Calu3 (cell line): ENCODE measurements around the gene CCT7. TPM values are rescaled to one million over a fixed set of nuclear protein-coding genes. Genes with fewer than 3 reads are reported as not detected.

Experiments used
- BruUV-seq: library from RNA; stranded (reverse); fragments of 400-500 nt; replicated peaks from 2 replicates; lab custom pipeline; 2021; lab: Mats Ljungman, UMichigan
- CTCF ChIA-PET: fragments of 300-600 bp; sonication (Branson Sonifier 250); formaldehyde crosslinking; loops from one replicate; lab custom pipeline; 2022; ENCODE audit warnings: antibody characterized with exemption; lab: Charles Lee
- DNase-seq: peaks from one replicate; pipeline ENCODE4 v3.0.0; 2022
- H3K27ac Mint-ChIP-seq: one replicate; pipeline ENCODE4 v1.8.0; 2022; ENCODE audit warnings: mixed read lengths; ENCODE audit not compliant: unreplicated experiment
- H3K27me3 Mint-ChIP-seq: one replicate; pipeline ENCODE4 v1.8.0; 2022; ENCODE audit warnings: mixed read lengths; ENCODE audit not compliant: unreplicated experiment
- H3K36me3 Mint-ChIP-seq: one replicate; pipeline ENCODE4 v1.8.0; 2022; ENCODE audit warnings: mild to moderate bottlenecking, moderate library complexity, mixed read lengths; ENCODE audit not compliant: insufficient read depth, unreplicated experiment
- H3K4me1 Mint-ChIP-seq: one replicate; pipeline ENCODE4 v1.8.0; 2022; ENCODE audit warnings: mild to moderate bottlenecking, low read depth, mixed read lengths; ENCODE audit not compliant: unreplicated experiment
- H3K4me3 Mint-ChIP-seq: one replicate; pipeline ENCODE4 v1.8.0; 2022; ENCODE audit warnings: mild to moderate bottlenecking, low read depth, moderate library complexity, mixed read lengths; ENCODE audit not compliant: unreplicated experiment
- H3K9me3 Mint-ChIP-seq: one replicate; pipeline ENCODE4 v1.8.0; 2022; ENCODE audit warnings: low read depth, mixed read lengths; ENCODE audit not compliant: unreplicated experiment
- CTCF ChIP-seq: fragments of 200-600 bp; IDR thresholded peaks from one replicate; pipeline ENCODE4 v1.8.0; 2022; ENCODE audit warnings: antibody characterized with exemption; ENCODE audit not compliant: unreplicated experiment
- intact Hi-C: fragments of 100-400 bp; cut with micrococcal nuclease; formaldehyde crosslinking; loops from one replicate; pipeline ENCODE4 v1.10.0; 2022; ENCODE audit not compliant: unreplicated experiment
- total RNA-seq: library from RNA; stranded (reverse); gene quantifications from 2 replicates; pipeline ENCODE4 v1.2.3, GENCODE V29; 2022

Gene CCT7
- total RNA-seq, 1 experiment from 2014 or later, result 403 TPM

- CTCF ChIA-PET, result no interaction called here
- DNase-seq, result no peak
- intact Hi-C loops, result no loop called here
- H3K4me3 Mint-ChIP-seq, result no peak overlapping the region
- H3K9me3 Mint-ChIP-seq, result no peaks in the 10 kb centered on the region
- H3K36me3 Mint-ChIP-seq, result peaks cover 22% of the 10 kb centered on the region
- TF ChIP-seq CTCF, result no peak
- H3K27ac Mint-ChIP-seq, result no peak overlapping the region
- no TSS peak for BruUV-seq
- peaks cover 22% of the 10 kb centered on the region for H3K4me1 Mint-ChIP-seq
- H3K27me3 Mint-ChIP-seq, result no peaks in the 10 kb centered on the region
These were observed 29.6 kb downstream of the CCT7 start for GRCh38 chr2:73263540-73264331.

GRCh38 chr2:73264332-73264606 is 30.2 kb downstream of the CCT7 start:
- no peak for DNase-seq
- Mint-ChIP-seq H3K9me3 (no peaks in the 10 kb centered on the region), H3K4me1 (peaks cover 22% of the 10 kb centered on the region), H3K27ac (no peak overlapping the region), H3K4me3 (no peak overlapping the region), H3K27me3 (no peaks in the 10 kb centered on the region), H3K36me3 (peaks cover 27% of the 10 kb centered on the region)
- CTCF ChIA-PET, result no interaction called here
- no TSS peak for BruUV-seq
- intact Hi-C loops, result no loop called here
- no peak for TF ChIP-seq CTCF

GRCh38 chr2:73264783-73265182 is 30.7 kb downstream of the CCT7 start:
- intact Hi-C loops, result no loop called here
- CTCF ChIA-PET, result no interaction called here
- H3K27ac Mint-ChIP-seq, result no peak overlapping the region

DNA sequence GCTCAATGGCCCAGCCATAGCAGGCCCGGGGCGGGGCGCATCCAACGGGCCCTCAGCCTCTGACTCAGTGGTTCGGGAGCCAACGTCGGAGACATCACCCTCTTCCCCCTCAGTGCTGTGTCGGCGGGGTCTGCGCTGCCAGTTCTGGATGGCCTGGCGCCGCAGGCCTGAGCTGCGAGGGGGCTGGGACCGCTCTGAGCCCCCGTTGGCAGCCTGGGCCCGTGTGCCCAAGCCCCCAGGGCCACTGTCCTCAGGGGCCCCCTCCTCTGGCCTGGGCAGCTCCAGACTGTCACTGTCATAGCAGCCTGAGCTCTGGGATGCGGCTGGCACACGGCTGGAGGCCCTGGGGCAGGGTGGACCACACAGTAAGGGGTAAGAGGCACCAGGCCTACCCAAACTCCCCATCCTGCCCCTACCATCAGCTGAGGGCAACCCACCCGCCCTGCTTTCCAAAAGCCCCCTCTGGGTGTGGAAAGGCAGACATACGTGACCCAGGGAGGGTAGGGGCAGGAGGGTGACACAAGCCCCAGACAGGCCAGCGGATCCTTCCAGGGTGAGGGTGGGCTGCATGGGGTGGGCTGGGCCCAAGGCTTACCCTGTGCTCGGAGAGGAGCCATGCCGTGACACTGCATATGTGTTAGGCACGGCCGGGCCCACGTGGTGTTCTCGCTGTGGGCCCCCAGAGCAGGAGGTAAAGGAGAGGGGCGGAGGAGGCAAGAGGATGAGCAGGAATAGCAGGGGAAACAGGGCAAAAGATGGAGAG is 31.4 kb downstream of the CCT7 start:
- Mint-ChIP-seq H3K27ac (no peak overlapping the region), H3K9me3 (no peaks in the 10 kb centered on the region), H3K4me3 (no peak overlapping the region), H3K4me1 (peaks cover 22% of the 10 kb centered on the region), H3K36me3 (peaks cover 32% of the 10 kb centered on the region), H3K27me3 (no peaks in the 10 kb centered on the region)
- CTCF ChIA-PET, result no interaction called here
- DNase-seq, result no peak
- no TSS peak for BruUV-seq
- intact Hi-C loops, result no loop called here
- no peak for TF ChIP-seq CTCF

More at GRCh38 chr2:73264783-73265182, 30.7 kb downstream of the CCT7 start:
- Mint-ChIP-seq H3K27me3 (no peaks in the 10 kb centered on the region), H3K36me3 (peaks cover 32% of the 10 kb centered on the region), H3K4me1 (peaks cover 22% of the 10 kb centered on the region), H3K9me3 (no peaks in the 10 kb centered on the region), H3K4me3 (no peak overlapping the region)
- DNase-seq, result no peak
- no peak for TF ChIP-seq CTCF
- BruUV-seq, result no TSS peak
